HG03565 (cell line): ENCODE measurements around the gene SYT17.
A peak's percentile ranks its signal among the peaks of the same experiment; 100 is the strongest.
"Not testable (repeated sequence)": the region's sequence is repeated elsewhere in the genome, so short reads cannot be mapped to it uniquely, and the experiment has no call there.

ENCODE experiments used
- ATAC-seq: cut with Tn5 transposase; IDR thresholded peaks from one replicate; pipeline ENCODE4 v1.9.1; 2021; ENCODE audit warnings: mild to moderate bottlenecking, moderate library complexity; ENCODE audit not compliant: unreplicated experiment

The SYT17 gene

DNA sequence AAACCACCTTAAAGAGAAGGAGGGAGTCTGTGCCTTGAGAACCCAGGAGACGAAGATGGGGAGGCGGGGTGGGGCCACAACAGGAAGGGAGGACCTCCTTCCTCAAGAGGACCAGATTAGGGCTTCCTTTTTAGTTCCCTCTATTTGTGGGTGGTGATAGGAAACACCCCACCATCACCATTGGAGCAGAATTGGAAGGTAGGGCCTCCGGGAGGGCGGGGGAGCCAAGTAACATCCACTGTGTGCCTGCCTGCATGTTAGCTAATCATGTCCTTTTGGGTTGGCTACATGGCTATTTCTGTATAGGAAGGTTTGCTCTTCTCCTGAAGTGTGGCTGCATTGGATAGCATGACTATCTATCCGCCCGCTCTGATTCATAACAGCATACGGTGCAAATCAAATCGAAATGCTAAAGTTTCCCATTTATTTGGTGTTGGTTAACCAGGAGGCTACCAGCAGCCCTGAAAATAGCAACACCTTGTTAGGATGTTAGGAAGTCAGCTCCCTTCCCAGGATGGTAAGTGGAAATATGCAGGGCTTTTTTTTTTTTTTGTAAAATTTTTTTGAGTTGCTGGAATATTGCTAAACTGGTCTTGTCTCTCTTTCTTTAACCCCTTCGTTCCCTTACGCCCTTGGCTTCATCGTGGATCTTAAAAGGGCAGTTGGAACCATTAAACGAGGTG is 4.2 kb downstream of the SYT17 start:
- ATAC-seq: no peak

DNA sequence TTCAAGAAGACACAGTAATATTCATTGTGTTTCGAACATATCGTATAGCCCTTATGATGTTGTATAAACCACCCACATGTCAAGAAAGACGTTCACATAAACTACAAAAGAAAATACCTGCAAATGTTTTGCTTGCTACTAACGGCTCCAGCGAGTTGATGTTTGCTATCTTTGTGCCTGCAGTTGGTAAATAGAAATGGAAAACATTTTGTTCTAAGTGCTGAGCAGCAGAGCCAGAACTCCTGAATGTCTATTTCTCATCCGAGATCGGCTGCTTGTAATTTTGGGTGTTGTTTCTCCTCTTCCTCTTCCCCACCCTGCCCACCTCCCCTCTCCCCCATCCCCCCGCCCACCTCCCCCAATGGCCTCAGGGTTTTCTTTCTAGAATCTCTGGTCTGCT is 5.0 kb downstream of the SYT17 start:
- ATAC-seq: no peak

DNA sequence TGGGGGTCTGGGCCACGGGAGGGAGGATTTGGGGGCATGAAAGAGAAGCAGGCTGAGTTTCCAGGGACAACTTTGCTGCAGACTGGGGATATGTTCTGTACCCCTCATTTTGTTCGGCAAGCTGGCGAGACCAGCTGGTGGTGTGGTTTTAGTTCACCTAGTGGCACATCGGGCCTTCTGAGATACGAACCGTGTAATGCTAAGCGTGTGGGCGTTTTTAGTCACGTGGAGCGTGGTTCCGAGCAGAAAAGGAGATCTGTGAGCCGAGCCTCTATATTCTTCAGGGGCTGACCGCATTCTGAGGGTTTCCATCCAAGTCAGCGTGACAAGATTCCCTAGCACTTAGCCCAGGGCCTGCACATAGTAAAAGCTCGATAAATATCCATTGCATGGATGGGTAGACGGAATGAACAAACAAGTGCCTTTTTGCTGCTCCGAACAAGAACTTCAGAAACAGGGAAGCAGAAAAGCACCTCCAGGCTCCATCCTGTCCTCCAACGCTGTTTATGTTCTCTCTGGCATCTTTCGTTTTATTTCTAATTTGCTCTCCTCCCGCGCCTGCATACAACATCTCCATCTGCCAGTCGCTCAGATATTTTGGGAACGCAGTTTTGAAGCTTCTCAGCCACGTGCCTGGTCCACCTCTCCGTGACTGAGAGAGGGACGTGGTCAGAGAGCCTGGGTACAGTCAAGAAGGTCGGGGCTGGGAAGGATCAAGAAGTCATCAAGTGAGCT is 5.8 kb downstream of the SYT17 start:
- no peak for ATAC-seq

DNA sequence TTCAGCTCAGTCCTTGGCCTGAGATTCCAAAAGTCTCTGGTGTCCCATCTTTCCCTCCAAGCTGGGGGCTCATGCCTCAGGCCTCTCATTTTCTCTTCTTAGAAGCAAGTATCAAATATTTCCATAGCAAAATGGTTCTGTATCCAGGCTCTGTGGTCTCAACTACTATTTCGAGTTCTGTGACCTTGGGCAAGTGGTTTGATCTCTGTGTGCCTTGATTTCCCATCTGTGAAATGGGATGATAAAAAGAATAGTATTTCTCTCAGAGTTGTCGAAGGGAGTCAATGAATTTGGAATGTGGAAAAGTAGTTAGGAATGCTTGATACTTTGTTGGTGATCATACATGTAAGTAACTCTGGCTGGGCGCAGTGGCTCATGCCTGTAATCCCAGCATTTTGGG is 6.4 kb downstream of the SYT17 start:
- ATAC-seq: no peak

DNA sequence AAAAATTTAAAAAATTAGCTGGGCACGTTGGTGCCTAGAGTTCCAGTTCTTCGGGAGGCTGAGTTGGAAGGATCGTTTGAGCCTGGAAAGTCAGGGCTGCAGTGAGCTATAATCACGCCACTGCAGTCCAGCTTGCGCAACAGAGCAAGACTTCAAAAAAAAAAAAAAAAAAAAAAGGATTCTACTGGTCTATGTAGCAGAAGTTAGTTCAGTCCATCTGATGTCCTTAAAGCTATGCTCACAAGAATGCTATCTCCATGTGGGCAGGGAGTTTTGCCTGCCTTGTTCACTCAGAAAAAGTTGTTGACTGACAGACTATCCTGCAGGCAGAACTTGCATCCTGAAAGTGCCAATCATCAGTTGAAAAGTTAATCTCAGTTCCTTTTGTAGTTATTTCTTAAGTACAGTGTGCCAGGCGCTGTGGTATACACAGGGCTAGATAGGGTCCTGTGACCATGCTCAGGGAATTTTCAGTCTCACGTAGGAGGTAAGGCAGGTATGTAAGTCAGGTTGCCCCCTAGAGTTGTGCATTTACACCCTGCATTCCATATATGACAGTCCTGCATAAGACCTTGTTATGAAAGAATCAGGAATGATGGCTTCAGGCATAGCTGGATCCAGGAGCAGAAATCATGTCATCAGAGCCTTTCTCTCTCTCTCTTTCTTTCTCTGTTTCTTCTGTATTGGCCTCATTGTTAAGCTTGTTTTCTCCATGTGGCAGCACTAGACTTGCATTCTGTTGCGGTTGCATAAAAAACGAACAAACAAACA is 7.6 kb downstream of the SYT17 start:
- ATAC-seq: no peak

DNA sequence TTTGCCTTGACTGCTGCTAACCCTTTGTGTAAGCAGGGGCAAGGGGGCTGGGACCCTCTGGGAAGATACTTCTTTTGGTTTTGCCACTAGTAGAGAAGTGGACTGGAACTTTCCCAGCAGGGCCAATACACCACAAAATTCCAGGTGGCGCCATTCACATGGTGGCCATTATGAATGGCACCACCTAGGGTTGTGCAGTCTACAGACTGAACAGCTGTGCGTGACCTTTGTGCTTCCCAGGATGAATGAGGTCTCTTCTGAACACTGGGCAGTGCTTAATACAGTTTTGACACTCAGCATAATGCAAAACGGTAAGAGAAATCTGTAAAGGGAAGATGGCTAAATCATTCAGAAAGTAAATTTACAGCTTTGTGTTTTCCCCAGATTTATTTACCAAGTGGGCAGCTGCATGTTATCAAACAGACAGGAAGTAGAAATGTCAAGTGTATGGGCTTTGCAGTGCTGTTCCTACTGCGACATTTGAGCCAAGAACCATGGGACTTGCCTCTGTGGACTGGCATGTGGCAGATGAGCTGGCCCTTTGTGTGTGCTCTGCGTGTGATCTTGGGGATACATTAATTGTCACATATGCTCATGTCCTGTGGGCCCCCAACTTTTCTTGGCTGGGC is 9.2 kb downstream of the SYT17 start:
- ATAC-seq: no peak

DNA sequence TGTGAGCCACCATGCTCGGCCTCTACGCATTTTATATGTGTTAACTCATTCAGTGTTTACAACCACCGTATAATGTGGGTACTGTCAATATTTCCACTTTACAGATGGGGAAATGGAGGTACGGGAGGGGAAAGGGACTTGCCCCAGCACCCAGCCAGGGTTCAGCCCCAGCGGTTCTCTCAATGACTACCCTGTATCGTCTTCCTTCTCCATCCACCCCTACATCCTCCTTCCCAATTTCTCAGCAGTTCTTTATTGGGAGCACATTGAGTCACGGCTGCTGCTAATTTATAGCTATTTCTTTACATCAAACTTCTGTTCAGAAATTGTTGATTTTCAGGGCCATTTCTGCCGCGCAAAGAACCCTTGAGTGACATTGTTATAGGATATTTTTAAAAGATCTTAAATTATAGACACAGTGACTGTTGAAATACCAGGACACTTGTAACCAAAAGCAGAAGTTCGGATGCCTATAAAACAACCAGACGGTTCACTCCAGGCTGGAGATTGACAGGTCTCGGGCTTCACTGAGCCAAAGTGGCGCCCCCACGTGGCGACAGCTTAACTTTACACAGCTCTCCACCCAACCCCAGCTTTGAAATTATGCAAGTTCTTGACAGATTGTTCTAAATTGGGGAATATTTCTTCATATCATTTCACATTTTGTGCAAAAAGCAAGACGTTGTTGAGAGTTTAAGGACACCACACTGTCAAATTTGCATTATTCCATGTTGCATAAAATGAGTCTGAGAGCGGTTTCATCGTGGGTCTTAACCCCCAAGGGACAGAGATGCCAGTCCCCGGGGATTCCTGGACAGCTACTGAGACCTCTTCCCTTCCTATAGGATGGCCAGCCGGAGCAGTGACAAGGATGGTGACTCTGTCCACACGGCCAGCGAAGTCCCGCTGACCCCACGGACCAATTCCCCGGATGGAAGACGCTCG is 11.8 kb downstream of the SYT17 start:
- no peak for ATAC-seq

DNA sequence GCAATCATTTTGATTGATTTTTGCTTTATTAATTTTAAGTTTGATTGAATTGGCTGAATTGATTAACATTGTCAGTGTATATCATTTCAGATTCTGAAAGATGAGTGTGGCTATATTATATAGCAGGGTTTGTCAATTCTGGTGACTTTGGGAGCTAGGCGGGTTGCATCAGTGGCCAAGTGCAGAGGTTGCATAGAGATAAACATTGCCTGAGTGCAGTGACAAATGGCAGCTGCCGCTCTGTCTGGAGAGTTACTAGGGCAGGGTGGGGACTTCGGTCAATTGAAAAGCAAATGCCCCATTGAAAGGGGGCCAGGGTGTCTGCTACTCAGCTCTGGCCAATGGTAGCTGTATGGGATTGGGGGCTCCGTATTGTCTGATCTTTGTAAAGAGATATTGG is 12.7 kb downstream of the SYT17 start:
- no peak for ATAC-seq

DNA sequence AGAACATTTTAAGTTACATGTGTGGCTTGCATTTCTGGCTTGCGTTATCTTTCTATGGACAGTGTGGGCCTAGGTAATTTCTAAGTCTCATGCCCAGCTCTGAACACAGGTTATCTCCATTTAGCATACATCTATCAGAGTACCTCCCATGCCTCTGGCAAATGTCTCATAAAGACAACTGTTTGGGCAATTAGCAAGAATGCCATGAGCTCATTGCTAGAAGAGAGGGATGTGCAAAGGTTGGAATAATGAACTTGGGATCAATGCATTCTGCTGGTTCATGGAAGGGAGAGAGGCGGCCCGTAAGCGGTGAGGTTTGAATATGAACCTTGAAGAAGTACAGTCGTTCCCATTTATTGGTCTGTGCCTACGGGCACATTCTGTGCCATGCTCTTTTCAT is 14.4 kb downstream of the SYT17 start:
- ATAC-seq: no peak

DNA sequence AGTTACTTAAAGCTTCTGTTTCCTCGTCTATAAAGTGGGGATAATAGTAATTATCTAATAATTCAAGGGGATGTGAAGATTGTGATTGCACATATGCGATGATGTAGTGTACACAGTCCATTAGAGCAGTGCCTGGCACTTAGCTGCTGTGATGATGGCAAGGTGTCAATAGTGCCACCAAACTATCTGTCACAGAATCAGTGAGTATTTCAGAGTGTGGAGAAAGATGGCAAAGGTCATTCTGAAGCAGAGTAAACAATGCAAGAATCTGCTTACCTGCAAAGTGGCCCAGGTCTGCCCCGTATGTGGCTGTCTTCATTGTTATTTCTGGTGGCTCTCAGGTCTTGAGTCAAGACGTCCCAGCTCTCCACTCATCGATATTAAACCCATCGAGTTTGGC is 15.1 kb downstream of the SYT17 start:
- no peak for ATAC-seq

DNA sequence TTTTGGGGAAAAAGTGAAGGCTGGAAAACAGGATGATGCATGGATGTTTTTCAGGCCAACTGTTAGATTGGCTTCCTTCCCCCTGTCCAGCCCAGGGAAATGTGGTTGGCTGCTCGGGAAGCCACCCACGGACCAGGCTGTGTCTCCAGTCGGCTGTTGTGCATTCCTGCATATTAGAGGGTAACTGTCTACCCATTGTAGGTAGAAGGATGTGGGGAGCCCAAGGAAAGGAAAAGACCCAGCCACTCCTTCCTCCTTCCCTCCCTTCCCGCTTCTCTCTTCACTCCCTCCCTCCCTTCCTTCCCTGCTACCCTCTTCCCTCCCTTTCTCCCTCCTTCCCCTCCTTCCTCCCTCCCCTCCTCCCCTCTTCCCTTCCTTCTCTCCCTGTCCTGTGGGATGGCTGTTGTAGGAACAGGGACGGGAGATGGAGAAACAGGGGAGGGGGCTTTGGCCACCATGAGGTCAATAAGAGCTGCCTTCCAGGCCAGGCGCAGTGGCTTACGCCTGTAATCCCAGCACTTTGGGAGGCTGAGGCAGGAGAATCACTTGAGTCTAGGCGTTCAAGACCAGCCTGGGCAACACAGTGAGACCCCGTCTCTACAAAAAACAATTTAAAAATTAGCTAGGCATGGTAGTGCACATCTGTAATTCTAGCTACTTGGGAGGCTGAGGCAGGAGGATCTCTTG is 16.9 kb downstream of the SYT17 start:
- ATAC-seq: no peak

DNA sequence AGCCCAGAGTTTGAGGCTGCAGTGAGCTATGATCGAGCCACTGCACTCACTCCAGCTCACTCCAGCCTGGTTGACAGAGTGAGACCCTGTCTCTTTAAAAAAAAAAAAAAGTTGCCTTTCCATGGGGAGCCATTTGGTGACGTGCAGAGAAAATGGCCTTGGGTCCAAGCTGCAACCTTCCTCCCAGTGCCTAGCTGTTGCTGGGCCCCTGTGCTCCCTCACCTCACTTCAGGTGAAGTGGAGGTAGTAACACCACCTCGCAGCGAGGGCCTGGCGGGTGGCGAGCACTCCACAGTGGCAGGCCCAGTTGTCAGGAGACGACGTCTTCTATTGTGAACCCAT is 17.4 kb downstream of the SYT17 start:
- ATAC-seq: no peak

DNA sequence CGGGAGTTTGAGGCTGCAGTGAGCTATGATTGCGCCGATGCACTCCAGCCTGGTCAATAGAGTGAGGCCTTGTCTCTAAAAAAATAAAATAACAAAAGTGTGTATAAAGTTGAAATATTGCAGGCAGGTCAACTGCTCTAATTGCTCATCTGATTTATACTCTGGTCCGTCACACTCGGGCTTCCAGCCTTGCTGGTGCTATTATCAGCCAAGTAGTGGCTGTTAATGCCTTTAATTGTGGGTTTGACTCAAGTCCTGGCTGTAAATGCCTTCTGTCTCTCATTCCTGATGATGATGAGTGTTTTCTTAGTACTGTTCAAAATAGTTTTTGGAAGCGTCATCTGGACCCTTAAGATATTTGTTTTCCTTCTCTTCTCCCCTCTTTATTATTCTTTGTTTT is 18.4 kb downstream of the SYT17 start:
- ATAC-seq: no peak

DNA sequence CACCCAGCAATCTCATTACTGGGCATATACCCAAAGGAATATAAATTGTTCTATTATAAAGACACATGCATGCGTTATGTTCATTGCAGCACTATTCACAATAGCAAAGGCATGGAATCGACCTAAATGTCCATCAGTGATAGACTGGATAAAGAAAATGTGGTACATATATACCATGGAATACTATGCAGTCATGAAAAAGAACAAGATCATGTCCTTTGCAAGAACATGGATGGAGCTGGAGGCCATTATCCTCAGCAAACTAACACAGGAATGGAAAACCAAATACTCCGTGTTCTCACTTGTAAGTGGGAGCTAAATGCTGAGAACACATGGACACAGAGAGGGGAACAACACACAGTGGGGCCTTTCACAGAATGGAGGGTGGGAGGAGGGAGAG is 19.9 kb downstream of the SYT17 start:
- ATAC-seq: not testable (repeated sequence)

DNA sequence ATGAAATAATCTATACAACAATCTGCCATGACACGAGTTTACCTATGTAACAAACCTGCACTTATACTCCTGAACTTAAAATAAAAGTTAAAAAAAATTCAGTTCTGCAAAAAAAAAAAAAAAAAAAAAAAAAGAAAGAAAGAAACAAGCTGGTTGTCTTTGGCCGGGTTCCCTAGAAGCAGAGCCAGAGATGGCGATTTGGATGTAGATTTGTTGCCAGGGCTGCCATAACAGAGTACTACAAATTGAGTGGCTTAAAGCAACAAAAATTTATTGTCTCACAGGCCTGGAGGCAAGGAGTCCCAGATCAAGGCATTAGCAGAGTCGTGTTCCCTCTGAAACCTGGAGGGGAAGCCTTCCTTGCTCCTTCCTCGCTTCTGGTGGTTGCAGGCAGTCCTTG is 20.4 kb downstream of the SYT17 start:
- no peak for ATAC-seq

DNA sequence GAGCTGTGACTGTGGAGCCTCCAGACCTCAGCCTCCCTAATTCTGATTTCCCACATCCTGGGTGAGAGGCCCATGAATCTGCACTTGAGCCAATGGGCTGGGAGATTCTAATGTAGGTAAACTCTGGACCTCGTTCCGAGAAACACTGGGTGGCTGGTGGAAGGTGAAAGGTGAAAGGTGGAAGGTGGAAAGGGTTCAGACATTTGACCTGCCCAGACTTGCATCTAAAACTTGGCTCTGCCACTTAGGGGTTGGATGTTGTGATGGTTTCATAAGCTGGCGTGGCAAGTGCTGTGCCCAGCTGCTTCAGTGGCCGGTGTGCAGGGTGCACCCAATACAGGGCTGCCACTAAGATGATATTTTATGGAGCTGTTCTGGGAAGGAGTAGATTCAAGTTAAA is 24.8 kb downstream of the SYT17 start:
- no peak for ATAC-seq

DNA sequence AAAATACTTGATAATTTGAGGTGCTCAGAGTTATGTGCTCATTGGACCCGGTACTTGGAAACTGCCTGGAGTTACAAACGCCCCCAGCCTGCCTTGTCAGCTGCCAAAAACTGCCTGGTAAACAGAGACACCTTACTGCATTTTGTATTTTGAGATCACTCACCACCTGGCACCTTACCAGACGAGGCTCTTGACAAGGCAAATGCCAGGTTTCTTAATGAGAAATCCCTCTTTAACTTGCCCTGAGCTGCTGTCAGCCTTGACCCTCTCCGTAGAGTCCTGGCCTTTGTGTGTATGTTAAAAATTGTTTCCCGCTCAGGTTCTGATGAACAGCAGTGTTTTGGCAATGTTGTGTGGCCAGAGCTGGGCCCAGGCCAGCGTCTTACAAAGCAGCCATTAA is 28.8 kb downstream of the SYT17 start:
- ATAC-seq: no peak

DNA sequence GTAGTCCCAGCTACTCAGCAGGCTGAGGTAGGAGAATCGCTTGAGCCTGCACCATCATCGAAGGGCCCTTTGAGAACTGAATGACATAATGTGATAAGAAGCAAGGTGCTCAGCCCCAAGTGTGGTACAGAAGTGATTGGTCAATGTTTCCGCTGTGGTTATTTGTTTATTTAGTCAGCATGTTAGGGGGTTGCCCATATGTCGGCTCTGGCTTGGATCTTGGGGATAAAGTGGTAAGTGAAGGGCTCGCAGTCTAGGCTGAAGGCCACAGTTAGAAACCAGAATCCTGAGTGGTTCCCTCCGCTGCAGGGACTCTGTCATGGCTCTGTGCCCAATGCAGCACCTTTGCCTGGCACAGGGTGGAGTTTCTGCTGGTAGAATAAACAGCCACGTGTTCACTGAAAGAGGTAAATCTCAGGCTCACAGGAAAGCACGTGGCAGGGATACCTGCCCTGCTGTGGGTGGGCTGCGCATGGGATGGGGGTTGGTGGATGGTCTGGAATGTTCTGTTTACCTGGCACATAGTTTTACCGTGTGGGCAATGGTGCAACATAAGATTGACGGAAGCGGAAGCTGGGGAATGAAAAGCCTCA is 35.4 kb downstream of the SYT17 start:
- no peak for ATAC-seq

DNA sequence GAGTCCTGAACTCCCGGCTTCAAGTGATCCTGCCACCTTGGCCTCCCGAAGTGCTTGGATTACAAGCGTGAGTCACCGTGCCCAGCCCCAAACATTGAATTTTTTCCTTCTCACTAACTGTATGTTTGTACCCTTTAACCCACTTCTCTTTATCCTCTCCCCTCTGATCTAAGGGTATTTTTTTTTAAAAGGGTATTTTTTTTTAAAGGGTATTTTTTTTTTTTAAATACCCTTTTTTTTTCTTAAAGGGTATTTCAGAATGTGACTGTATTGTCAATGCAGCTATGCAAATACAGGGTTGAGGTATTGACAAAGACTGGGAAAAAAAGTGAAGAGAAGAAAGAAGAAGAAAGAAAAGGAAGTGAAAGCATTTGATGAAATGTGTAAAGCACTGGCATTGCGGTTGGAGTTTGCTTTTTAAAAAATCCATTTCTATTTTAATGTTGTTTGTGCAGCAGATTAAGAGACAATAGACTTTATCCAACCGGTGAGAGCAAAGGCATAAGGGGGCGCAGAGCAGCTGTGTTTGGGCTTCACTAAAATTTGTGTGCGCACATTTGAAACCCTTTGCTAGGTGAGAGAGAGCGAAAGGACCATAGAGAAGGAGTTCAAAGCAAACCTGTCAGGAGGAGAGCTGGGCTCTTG is 42.4 kb downstream of the SYT17 start:
- peak; percentile 90 for ATAC-seq
